NCI-H128 (cell line): Measurements from ENCODE around the gene FRMD5.
"Not testable (repeated sequence)": the region's sequence is repeated elsewhere in the genome, so short reads cannot be mapped to it uniquely, and the experiment has no call there.

ENCODE experiments used
- DNase-seq: peaks from one replicate; lab custom pipeline; 2025; ENCODE audit not compliant: unreplicated experiment; lab: John Stamatoyannopoulos, UW

The FRMD5 gene

DNA sequence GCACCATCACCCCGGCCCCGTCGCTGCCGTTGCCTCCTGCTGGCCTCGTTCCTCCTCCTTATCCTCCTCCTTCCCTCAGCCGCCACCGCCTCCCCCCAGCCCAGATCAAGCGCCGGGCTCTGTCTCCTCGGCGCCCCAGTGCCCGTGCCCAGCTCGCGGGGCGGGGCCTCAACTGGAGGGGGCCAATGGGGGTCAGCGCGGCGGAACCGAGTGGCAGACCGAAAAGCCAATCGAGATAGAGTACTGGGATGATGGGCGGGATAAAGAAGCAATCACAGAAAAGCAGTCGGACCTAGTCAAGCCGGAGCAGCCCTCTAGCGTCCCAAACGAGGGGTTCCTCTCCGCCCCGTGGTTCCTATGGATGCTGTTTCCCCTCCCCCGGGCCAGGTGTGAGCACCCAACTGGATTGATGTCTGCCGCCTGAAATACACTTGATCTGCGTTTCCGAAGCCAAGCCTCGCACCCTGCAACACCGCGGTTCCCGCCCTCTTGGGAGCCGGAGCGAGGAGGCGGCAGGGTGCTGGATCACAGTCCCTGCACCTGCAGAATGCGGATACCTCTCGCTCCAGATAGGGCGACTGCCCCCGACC lies at the start of gene FRMD5:
Gene FRMD5 (minus strand): TSS at position 121 of the 590 bp plus-strand sequence.
- DNase-seq, result peak; percentile 89

DNA sequence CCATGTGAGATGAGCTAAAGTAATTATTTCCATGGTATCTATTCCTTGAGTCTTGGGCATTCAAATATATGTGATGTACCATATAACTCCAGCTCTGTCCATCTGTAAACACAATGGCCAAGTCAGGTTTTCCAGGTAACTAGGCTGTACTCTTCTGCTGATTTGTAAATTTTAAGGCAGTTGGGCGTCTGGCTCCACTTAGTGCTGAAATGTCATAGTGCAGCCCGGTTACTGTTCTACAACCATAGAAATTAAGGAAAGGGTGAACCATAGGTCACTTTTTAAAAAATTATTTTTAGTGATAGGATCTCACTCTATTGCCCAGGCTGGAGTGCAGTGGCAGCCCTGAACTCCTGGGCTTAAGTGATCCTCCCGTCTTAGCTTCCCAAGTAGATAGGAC lies 48.8 kb upstream of the FRMD5 start:
- DNase-seq, result no peak

DNA sequence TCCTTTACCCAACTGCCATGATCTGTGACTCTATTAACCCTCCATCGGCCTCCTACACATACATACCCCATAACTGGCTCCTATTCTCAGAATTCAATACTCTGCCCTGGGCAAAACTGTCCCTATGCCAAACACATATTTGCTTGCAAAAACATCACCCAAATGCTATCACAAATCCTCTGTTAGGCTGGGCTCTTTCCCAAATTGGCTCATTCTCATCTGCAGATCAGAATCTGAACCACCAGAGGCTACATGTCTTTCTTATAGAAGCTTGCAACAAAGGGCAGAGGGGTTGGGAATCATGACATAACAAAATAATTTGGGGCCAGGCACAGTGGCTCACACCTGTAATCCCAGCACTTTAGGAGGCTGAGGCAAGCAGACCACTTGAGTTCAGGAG lies 48.1 kb upstream of the FRMD5 start:
- DNase-seq, result no peak

DNA sequence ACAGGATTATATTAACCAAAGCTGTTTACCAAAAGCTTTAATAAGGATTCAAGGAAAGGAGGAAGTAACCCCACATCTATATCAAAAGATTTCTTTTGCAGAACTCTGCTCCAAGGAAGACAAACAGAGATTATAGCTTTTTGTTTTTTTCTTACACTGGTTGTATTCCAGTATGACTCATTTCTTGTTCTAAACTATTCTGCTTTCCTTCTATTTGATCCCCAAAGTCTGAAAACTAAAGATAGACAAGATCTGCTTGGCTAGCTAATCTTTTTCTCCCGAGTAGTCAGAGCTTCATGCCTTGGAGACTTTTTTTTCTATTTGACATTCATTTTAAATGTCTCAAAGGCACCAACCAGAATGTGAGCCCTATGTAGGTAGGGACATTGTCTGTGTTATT lies 36.8 kb upstream of the FRMD5 start:
- DNase-seq, result no peak

DNA sequence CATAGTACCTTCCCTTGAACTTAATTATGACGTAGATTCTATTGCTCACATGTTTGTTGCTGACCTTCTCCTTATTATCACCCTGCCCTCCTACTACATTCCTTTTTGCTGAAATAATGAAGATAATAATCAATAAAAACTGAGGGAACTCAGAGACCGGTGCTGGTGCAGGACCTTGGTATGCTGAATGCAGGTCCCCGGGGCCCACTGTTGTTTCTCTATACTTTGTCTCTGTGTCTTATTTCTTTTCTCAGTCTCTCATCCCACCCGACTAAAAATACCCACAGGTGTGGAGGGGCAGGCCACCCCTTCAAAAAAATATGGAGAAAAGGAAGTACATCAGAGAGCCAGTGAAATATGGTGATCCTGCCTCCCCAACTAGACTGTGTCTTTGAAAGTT lies 34.2 kb upstream of the FRMD5 start:
- DNase-seq, result not testable (repeated sequence)

DNA sequence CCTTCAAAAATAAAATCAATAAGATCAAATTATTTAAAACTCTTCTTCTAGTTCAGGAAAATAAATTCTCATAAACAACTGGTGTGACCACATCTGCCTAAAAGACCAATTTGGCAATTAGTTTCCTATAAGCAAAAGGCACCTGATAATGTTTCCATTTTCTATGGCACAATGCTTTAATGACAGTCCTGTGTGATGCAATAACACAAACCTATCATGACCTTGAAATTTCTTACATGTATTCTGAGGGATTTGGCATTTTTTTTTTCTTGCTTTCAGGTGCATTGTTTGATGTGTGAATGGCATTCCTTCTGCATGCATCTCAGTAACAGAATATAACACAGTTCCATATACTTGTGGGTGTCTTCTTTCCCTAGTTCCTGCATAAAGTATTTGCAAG lies 32.5 kb upstream of the FRMD5 start:
- no peak for DNase-seq

DNA sequence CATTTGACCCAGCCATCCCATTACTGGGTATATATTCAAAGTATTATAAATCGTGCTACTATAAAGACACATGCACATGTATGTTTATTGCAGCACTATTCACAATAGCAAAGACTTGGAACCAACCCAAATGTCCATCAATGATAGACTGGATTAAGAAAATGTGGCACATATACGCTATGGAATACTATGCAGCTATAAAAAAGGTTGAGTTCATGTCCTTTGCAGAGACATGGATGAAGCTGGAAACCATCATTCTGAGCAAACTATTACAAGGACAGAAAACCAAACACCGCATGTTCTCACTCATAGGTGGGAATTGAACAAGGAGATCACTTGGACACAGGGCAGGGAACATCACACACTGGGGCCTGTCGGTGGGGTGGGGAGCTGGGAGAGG lies 31.9 kb upstream of the FRMD5 start:
- DNase-seq, result not testable (repeated sequence)

DNA sequence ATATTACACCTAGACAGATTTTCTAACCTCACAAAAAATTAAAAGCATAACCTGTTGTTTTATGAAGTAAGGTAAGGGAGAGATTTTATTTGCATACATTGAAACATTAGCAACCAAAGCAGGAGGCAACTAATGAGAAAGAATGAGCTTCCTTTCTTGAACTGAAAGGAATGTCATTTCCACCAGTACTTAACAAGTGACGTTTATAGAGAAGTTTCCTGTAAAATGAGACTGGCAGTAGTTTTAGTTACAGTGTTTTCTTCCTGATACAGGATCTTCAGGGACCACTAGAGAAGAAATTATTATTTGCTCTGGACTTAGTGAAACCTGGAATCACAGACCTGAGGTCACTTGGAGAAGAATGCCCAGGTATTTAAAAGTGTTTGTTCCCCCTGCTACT lies 27.4 kb upstream of the FRMD5 start:
- DNase-seq, result no peak

DNA sequence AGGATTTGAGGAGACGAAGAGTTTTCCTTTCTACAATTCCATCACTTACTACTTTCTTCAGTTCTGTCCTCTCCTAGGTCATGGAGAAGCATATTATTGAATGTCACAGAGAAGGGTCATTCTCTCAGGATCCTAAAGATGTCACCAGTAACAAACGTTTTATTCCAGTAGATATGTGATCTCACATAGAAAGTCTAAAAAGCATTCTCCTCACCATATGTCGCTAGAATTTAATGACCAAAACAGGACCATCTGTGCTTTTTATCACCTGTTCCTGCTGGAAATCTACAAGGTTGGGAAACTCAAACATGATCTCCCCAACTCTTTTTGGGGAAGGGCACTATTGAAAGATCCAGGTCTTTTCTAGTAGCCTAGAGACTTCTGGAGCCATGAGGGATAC lies 24.0 kb upstream of the FRMD5 start:
- DNase-seq, result no peak

DNA sequence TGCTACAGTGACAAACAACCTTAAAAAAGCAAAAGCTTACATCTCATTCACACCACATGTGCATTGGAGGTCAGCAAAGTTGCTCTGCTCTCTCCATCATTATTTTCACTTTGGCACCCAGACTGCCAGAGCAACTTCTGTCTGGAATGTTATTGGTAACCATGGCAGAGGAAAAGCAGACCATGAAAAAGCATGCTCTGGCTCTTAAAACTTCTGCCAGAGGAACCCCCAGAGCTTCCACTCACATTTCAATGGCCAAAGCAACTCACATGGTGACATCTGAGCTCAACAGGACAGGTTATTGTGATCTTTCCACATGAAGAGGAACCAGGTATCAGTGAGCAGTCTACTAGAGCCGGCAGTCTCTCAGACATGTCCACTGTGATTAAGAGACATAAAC lies 21.9 kb upstream of the FRMD5 start:
- no peak for DNase-seq

DNA sequence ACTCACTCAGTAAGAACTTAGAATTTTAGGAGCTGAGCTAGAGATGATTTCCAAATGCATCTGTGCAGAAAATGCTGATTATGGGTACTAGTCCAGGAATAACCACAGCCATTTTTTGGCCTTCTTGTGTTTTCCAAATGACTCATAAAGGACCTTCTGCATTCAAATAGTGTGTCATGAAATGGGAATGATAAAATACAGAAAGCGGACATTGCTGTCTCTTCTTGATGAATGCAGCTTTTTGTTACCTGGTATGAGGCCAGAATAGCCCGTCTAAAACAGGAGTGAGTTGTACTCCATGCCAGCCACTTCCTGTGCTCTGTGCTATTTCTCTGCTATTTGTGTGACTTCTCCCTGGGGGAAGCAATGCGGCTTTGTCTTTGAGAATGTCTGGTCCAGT lies 20.5 kb upstream of the FRMD5 start:
- DNase-seq, result no peak

DNA sequence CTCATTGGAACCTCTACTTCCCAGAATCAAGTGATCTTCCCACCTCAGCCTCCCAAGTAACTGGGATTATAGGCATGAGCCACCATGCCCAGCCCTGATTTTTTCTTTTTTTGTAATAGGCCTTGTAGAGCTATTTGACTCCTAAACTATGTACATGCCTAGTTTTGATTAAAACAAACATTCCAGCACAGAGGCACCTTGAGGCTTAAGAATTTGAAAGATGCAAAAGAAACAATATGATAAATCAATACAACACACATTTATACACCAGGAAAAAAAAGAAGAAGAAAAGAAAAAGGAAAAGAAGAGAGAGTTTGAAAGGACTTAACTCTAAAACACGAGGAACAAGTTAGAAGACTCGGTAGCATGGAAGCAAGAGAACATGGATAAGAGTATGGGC lies 13.9 kb upstream of the FRMD5 start:
- DNase-seq, result no peak

DNA sequence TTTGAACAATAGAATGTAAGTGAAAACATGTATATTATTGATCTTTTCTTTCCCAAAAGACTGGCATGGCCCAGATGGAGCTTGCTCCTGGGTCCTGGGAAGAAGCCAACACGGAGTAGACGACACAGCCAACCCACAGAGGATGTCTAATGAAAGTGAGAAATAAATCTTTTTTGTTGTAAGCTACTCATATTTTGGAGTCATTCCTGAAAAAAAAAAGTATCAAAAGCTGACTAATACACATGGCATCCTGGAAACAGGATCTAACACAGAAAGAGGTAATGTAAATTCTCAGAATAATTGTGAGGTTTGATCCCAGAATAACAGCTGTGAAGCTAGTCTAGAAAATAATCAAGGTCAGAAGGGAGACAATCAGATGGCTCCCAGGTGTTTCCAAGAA lies 12.6 kb upstream of the FRMD5 start:
- DNase-seq, result no peak

DNA sequence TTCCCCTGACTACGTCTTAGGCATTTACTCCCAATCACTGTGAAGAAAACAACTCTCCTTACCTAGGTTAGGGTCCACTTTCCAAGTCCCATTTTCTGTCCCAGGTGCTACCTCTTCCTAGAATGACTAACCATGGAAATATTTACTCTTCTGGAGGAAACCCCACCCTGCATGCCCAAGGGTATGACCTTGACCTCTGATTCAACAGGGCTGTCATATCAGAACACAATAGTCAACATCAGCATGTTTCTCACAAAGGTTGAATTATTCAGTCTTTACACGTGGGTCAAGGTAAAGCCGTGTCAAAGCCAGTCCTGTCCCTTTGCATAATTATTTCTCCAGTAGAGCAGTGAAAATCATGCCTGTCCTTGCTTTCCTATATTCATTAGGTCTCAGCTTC lies 4.3 kb upstream of the FRMD5 start:
- DNase-seq, result no peak

DNA sequence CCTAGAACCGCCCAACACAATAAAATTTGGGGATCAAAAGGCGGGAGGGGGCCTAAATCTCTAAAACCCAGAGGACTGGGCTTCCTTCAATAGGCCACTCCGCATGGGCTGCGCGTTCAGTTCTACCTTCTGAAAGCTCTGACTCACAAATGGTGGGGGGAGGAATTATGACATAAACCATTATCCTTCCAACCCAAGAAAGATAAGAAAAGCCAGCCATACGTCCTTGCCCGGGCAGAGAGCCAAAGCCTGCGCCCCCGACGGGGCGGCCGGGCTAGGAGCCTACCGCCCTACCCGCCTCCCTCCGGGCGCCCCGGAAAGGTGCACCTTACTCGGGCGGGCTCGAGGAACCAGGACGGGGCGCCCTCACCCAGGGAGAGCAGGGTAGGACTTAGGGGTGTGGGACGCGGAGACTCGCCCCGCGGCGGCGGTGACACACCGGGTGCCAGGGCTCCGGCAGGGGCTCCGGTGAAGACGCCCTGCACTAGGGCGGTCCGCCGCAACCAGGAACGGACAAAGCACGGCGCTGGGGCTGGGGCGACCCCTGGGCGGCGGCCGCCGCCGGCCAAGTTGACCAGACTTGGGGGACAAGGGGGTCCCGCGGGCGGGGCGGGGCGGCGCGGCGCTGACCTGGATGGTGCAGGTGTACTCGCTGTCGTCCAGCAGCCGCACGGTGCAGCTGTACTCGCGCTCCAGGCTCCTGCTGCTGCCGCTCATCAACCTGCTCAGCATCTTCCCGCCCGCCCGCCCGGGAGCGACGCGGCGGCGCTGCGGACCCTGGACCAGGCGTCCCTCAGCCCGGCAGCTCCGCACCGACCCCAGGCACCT lies 534 bp downstream of the FRMD5 start:
- DNase-seq, result no peak

DNA sequence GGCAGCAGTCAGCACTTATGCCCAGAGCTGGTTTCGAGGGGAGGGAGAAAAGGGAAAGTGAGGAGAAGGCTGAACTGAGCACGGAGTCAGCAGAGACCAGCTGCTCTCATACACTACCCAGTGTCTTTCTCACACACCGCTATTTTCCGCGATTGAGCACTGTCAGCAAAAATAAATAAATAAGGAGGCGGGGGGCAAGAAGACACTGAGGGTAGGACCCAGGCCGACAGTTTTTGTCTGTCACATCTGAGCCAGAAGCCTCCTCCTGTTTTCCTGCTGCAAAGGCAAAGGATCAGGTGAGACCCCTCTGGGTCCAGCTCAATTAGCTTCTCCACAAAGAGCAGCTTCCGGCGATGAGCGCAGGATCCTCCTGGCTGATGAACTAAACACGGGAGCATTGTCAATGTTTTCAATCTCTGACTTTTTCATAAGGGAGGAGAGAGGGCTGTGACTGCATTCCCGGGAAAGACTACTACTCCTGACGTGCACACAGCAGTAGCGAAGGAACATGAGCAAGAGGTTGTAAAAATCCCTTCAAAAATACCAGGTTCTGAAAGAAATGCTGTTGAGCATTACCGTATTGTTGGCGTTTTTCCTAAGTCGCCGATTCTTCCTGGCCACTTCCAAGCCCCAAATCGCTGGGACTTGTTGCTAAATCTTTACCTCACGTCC lies 1.3 kb downstream of the FRMD5 start:
- DNase-seq, result no peak

DNA sequence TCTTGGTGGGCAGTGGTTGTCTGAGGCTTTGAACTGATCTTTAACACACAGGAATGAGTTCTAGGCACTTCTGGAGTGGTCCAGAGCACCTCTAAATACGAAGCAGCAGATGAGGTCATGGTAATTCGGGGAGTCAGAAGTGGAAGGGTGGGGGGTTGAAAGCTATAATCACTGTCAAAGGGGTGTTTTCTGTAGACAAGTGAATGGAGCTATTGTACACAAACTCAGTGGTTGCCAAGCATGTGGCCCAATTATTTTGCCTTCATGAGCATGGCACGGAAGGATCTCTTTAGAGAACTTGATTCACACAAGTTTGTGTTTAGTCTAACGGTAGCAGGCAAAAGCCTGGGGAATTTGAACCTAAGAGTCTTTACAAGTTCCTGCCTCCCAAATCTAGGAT lies 6.3 kb downstream of the FRMD5 start:
- no peak for DNase-seq

DNA sequence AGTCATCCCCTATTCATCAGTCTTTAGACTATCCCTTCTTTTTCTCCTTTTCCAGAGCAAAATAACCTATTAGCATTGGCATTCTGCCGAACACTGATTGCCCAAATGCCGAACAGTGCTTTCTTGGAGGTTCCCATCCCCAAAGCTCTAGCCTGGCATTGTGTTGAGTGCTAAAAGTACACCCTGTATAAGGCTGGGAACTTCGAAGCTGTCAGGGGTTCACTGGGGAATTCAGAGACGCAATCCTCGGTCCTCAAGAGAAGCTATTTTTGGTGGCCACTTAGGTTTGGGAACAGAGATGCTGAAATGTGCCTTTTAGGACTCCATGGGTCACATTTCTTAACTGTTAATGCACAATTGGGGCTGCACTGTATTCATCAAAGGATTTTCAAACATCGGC lies 8.4 kb downstream of the FRMD5 start:
- no peak for DNase-seq

DNA sequence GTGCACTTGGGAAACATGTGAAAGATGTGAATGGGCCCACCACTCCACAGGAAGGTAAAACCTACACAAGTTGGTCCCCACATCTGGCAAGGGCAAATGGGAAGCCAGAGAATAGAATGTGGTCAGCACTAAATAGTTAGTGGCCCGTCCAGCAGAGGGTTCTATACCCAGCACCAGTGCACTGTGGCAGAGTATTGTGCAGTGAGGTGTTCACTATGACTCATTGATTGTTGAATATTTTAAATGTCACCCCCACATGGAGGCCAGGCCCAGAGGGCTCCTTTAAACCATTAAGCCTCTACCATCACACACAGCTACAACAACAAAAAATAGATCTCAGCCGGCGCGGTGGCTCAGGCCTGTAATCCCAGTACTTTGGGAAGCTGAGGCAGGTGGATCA lies 11.7 kb downstream of the FRMD5 start:
- DNase-seq, result no peak

DNA sequence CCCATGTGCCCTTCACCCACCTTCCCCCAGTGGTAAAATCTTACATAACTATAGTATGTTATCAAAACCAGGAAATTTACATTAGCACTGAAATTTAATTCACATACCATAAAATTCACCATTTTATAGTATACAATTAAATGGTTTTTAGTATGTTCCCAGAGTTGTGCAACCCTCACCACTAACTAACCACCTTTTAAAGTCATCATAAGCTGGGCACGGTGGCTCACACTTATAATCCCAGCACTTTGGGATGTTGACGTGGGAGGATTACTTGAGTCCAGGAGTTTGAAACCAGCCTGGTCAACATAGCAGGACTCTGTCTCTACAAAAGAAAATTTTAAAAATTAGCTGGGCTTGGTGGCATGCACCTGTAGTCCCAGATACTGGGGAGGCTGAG lies 13.7 kb downstream of the FRMD5 start:
- no peak for DNase-seq

DNA sequence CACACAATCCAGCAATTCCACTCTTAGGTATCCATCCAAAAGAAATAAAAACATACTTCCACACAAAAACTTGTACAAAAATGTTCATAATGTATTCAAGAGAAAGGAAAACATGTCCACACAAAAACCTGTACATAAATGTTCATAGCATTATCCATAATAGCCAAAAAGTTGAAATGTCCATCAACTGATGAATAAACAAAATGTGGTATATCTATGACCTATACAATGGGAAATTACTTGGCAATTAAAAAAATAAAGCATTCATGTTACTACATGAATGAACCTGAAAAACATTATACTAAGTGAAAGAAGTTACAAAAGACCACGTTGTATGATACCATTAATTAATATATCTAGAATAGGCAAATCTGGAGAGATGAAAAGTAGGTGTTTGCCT lies 17.9 kb downstream of the FRMD5 start:
- no peak for DNase-seq

DNA sequence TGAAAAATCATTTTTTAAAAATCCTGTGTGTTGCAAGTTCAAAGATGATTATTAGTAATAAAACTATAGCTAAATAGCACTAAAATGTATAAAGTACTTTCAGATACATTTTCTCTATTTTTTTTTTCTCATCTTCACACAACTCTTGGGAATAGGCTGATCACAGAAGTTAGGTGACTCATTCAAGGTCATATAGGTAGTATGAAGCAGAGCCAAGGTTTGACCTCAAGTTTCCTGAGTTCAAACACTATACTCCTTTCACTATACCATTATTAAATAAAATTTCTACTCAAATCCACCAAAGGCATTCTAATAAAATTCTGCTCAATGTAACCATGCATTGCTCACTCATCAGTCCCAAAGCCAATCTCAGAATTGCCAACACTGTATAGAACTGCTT lies 21.3 kb downstream of the FRMD5 start:
- DNase-seq, result no peak
